Tibial artery (tissue), 4 donors: Measurements from ENCODE around the gene FMO4.

Experiments used
- DNase-seq, 2 donors: peaks; one replicate each; pipeline ENCODE4 v3.0.0-alpha.2; 2019
- H3K27ac ChIP-seq, 2 donors: fragments of 200-600 bp; sonication (generic) in 1 of 2; 1 replicate in 1 of 2; 2 replicates in 1 of 2; pipeline ENCODE4 v1.5.1; 2018 to 2019; ENCODE audit warnings: mild to moderate bottlenecking in 1 of 2
- H3K27me3 ChIP-seq, 2 donors: fragments of 200-600 bp; sonication (generic) in 1 of 2; one replicate each; pipeline versions ENCODE4 v1.5.1 to v1.6.0; 2016 to 2019
- H3K36me3 ChIP-seq, 3 donors: fragments of 200-600 bp; sonication (generic) in 2 of 3; one replicate each; pipeline ENCODE4 v1.5.1; 2016 to 2019; ENCODE audit warnings: mild to moderate bottlenecking in 2 of 3
- H3K4me1 ChIP-seq, 4 donors: fragments of 200-600 bp; sonication (generic) in 2 of 4; 1 replicate in 3 of 4; 2 replicates in 1 of 4; pipeline ENCODE4 v1.5.1; 2016 to 2019
- H3K4me3 ChIP-seq, 2 donors: fragments of 200-600 bp; sonication (generic) in 1 of 2; 1 replicate in 1 of 2; 2 replicates in 1 of 2; pipeline ENCODE4 v1.5.1; 2018 to 2019; ENCODE audit warnings: mild to moderate bottlenecking in 2 of 2
- H3K9me3 ChIP-seq, 3 donors: fragments of 200-600 bp; sonication (generic) in 1 of 3; one replicate each; pipeline ENCODE4 v1.5.1; 2016 to 2019
- intact Hi-C: fragments of 100-400 bp; cut with DNase I; formaldehyde crosslinking; loops from one replicate; pipeline ENCODE4 v1.15.0; 2023; ENCODE audit warnings: low total_unique reads
- TF ChIP-seq, protein P1 (sequence below), 2 experiments: fragments of 200-600 bp in 1 of 2; fragments of 450-650 bp in 1 of 2; IDR thresholded peaks; one replicate each; pipeline ENCODE4 v1.5.1; 2017 to 2019; ENCODE audit warnings: antibody characterized with exemption in 2 of 2, mild to moderate bottlenecking in 1 of 2, moderate library complexity in 1 of 2

Gene FMO4

DNA sequence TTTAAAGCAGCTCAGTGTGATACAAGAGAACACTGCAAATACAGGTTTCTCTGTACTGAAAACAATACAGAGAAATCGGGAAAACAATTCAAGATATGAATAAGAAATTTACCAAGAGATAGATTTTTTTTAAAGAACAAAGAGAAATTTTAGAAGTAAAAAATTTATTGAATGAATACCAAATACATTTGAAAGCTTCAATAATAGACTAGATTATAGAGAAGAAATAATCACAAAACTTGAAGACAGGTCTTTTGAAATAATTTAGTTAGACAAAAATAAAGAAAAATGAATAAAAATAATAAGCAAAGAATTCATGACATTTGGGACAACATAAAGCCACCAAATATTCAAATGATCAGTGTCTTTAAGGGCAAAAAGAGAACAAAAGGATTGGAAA, 13.6 kb upstream of the FMO4 start:
- Histone ChIP-seq H3K4me3 (no peak overlapping the region), H3K9me3 (peaks cover 4 to 18% (median 13%) of the 10 kb centered on the region in 3 donors), H3K4me1 (no peaks in the 10 kb centered on the region), H3K27me3 (no peaks in the 10 kb centered on the region), H3K36me3 (no peaks in the 10 kb centered on the region), H3K27ac (no peak overlapping the region)
- intact Hi-C loops = no loop called here
- TF ChIP-seq, protein P1, sequence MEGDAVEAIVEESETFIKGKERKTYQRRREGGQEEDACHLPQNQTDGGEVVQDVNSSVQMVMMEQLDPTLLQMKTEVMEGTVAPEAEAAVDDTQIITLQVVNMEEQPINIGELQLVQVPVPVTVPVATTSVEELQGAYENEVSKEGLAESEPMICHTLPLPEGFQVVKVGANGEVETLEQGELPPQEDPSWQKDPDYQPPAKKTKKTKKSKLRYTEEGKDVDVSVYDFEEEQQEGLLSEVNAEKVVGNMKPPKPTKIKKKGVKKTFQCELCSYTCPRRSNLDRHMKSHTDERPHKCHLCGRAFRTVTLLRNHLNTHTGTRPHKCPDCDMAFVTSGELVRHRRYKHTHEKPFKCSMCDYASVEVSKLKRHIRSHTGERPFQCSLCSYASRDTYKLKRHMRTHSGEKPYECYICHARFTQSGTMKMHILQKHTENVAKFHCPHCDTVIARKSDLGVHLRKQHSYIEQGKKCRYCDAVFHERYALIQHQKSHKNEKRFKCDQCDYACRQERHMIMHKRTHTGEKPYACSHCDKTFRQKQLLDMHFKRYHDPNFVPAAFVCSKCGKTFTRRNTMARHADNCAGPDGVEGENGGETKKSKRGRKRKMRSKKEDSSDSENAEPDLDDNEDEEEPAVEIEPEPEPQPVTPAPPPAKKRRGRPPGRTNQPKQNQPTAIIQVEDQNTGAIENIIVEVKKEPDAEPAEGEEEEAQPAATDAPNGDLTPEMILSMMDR (IDR thresholded peaks at IDR 0.05) = no peak
- DNase-seq = no peak

GRCh38 chr1:171310661-171311087, 3.3 kb upstream of the FMO4 start:
- Histone ChIP-seq H3K36me3 (no peaks in the 10 kb centered on the region), H3K27ac (no peak overlapping the region), H3K4me1 (peaks cover 0 to 21% (median 6%) of the 10 kb centered on the region in 4 donors), H3K27me3 (no peaks in the 10 kb centered on the region), H3K9me3 (no peaks in the 10 kb centered on the region), H3K4me3 (no peak overlapping the region)
- no peak for DNase-seq
- intact Hi-C loops = loop anchor here (10.0 kb wide), 1 partner anchor 94 kb away; no protein-coding TSS in a partner anchor
- TF ChIP-seq, protein P1 (IDR thresholded peaks at IDR 0.05) = no peak

- Histone ChIP-seq H3K27ac (peak overlapping the region in 1 of 2 donors; percentile 71), H3K36me3 (no peaks in the 10 kb centered on the region), H3K4me1 (peaks cover 0 to 22% (median 9%) of the 10 kb centered on the region in 4 donors), H3K4me3 (no peak overlapping the region), H3K27me3 (no peaks in the 10 kb centered on the region), H3K9me3 (no peaks in the 10 kb centered on the region)
- TF ChIP-seq, protein P1 (IDR thresholded peaks at IDR 0.05) = no peak
- DNase-seq = no peak
- intact Hi-C loops = loop anchor here (2.0 to 10.0 kb wide), 2 partner anchors 45 to 93 kb away; no protein-coding TSS in a partner anchor
Measured at GRCh38 chr1:171311771-171312558, 2.0 kb upstream of the FMO4 start.

DNA sequence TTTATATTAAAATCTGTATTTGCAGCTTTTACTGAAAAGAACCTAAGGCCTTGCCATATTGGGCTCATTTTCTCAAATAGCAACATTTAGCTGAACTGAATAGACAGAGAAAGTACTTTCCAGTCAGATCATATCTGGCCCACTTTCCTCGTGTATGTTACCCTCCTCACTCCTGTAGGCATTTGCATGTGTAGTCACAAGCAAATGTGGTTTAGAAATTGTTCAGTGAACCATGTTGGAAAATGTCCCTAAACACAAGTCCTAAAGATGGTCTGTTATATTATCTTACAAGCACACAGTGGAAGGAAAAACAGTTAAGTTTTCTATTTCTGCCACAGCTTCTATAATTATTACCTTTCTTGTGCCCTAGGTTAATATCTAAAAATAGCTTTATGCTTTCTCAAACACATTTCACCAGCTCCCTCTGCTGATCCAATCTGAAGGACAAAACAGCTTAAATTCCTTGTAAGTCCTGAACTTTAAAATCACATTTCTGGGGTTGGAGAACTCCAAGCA, 606 bp upstream of the FMO4 start:
- Histone ChIP-seq H3K9me3 (no peaks in the 10 kb centered on the region), H3K36me3 (peaks cover under 1 to 13% (median 4%) of the 10 kb centered on the region in 3 donors), H3K4me1 (peaks cover 0 to 22% (median 9%) of the 10 kb centered on the region in 4 donors), H3K27ac (peak overlapping the region; percentile 69 to 71), H3K4me3 (no peak overlapping the region), H3K27me3 (no peaks in the 10 kb centered on the region)
- DNase-seq = no peak
- TF ChIP-seq, protein P1 (IDR thresholded peaks at IDR 0.05) = no peak
- intact Hi-C loops = loop anchor here (2.0 to 10.0 kb wide), 2 partner anchors 43 to 91 kb away; no protein-coding TSS in a partner anchor

DNA sequence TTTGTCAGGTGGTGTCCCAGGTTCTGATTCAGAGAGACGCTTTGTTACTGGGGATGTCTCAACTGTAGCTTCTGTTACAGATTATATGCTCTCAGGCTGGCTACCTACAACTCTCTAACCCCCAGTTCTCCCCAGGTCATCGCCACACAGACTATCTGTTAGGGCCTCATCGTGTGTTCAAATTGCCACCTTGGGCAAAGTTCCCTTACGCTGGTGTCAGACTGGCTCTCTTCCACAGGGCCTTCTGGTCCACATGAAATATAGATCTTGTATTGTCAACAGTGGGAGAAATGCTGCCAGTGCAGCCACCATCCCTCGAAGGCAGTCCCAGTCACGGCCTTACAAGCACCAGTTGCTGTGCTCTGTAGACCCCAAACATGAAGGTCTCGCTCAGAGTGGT, 15.3 kb downstream of the FMO4 start:
- Histone ChIP-seq H3K27me3 (no peaks in the 10 kb centered on the region), H3K4me3 (no peak overlapping the region), H3K27ac (no peak overlapping the region), H3K4me1 (no peaks in the 10 kb centered on the region), H3K36me3 (peaks cover 0 to 9% (median 0%) of the 10 kb centered on the region in 3 donors), H3K9me3 (no peaks in the 10 kb centered on the region)
- intact Hi-C loops = no loop called here
- DNase-seq = no peak
- TF ChIP-seq, protein P1 (IDR thresholded peaks at IDR 0.05) = no peak
